PC-9 (cell line): ENCODE measurements around the gene MTG2. TPM values are rescaled to one million over a fixed set of nuclear protein-coding genes. Genes with fewer than 3 reads are reported as not detected.

Experiments
- BruUV-seq: library from RNA; stranded (reverse); fragments of 400-500 nt; replicated peaks from 2 replicates; lab custom pipeline; 2021; lab: Mats Ljungman, UMichigan
- CTCF ChIA-PET: fragments of 300-600 bp; sonication (Branson Sonifier 250); formaldehyde crosslinking; loops from one replicate; lab custom pipeline; 2022; ENCODE audit warnings: antibody characterized with exemption; lab: Charles Lee
- POLR2A ChIA-PET: fragments of 300-600 bp; sonication (Branson Sonifier 250); formaldehyde crosslinking; loops from one replicate; lab custom pipeline; 2022; ENCODE audit warnings: antibody characterized with exemption; ENCODE audit not compliant: unreplicated experiment; lab: Charles Lee
- DNase-seq, 2 experiments: peaks; one replicate each; pipeline versions ENCODE4 v3.0.0 to v3.0.0-alpha.2; 2015 to 2022; ENCODE audit warnings: mixed read lengths in 1 of 2
- H2AFZ ChIP-seq: fragments of 200-600 bp; sonication (generic); 2 replicates; pipeline ENCODE4 v1.8.1; 2017; ENCODE audit warnings: antibody characterized with exemption
- H3F3A ChIP-seq: fragments of 200-600 bp; sonication (generic); 2 replicates; pipeline ENCODE4 v1.8.1; 2017; ENCODE audit warnings: antibody characterized with exemption, mild to moderate bottlenecking, low read depth; ENCODE audit not compliant: insufficient read depth
- H3K27ac ChIP-seq: fragments of 200-600 bp; sonication (generic); 2 replicates; pipeline ENCODE4 v1.6.1; 2016; ENCODE audit warnings: mixed run types
- H3K27me3 ChIP-seq: fragments of 200-600 bp; sonication (generic); 2 replicates; pipeline ENCODE4 v1.6.1; 2016; ENCODE audit warnings: low read depth, mixed run types; ENCODE audit not compliant: insufficient read depth
- H3K36me3 ChIP-seq: fragments of 200-600 bp; sonication (generic); 2 replicates; pipeline ENCODE4 v1.6.1; 2016; ENCODE audit warnings: low read depth, mixed run types
- H3K4me1 ChIP-seq: fragments of 200-600 bp; sonication (generic); replicated peaks from 2 replicates; pipeline ENCODE4 v1.6.1; 2016; ENCODE audit warnings: mixed run types; ENCODE audit not compliant: insufficient read depth
- H3K4me2 ChIP-seq: fragments of 200-600 bp; sonication (generic); 2 replicates; pipeline ENCODE4 v1.6.1; 2017; ENCODE audit warnings: mixed run types
- H3K4me3 ChIP-seq: fragments of 200-600 bp; sonication (generic); 2 replicates; pipeline ENCODE4 v1.6.1; 2016; ENCODE audit warnings: mixed run types
- H3K79me2 ChIP-seq: fragments of 200-600 bp; sonication (generic); 2 replicates; pipeline ENCODE4 v1.6.1; 2017; ENCODE audit warnings: low read depth, mixed run types
- H3K9me2 ChIP-seq: fragments of 200-600 bp; sonication (generic); 2 replicates; pipeline ENCODE4 v1.8.1; 2017; ENCODE audit warnings: mild to moderate bottlenecking; ENCODE audit not compliant: insufficient read depth
- H3K9me3 ChIP-seq: fragments of 200-600 bp; sonication (generic); 2 replicates; pipeline ENCODE4 v1.8.1; 2016; ENCODE audit warnings: low read depth; ENCODE audit not compliant: insufficient read depth
- H4K20me1 ChIP-seq: fragments of 200-600 bp; sonication (generic); 2 replicates; pipeline ENCODE4 v1.8.1; 2017; ENCODE audit not compliant: insufficient read depth
- EZH2 ChIP-seq: fragments of 200-600 bp; sonication (generic); IDR thresholded peaks from 2 replicates; pipeline ENCODE4 v1.8.0; 2017; ENCODE audit warnings: antibody characterized with exemption, low read depth
- intact Hi-C: fragments of 100-400 bp; cut with micrococcal nuclease; formaldehyde crosslinking; loops from one replicate; pipeline ENCODE4 v1.10.0; 2022; ENCODE audit not compliant: unreplicated experiment
- total RNA-seq: library from RNA; stranded (reverse); gene quantifications from 2 replicates; pipeline ENCODE4 v1.2.3, GENCODE V29; 2021
- TF ChIP-seq, protein P1 (sequence below): fragments of 200-600 bp; sonication (generic); conservative IDR thresholded peaks from 2 replicates; pipeline ENCODE4 v1.6.1; 2017; ENCODE audit warnings: mixed run types, antibody characterized with exemption, mild to moderate bottlenecking, moderate library complexity

The MTG2 gene
- total RNA-seq, 1 experiment from 2014 or later, result 58.1 TPM

DNA sequence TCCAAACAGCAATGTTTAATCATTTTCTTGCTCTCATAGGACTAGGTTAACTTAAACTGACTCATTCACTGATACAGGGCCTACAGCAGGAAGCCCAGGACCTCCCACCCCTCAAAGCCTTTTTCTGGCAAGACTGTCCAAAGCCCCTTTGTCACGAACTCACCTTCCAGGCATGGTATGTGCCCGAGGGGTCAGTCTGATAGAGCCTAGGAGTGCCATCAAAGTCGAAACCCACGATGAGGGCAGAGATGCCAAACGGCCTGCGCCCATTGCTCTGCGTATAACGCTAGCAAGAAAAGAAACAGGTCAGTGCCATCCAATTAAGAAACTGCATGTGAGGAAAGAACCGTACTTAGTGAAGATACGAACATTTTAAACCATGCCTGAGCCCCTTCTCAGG lies 43.9 kb upstream of the MTG2 start:
- Histone ChIP-seq H2AFZ (no peak overlapping the region), H3K9me2 (no peaks in the 10 kb centered on the region), H3K4me2 (no peak overlapping the region), H3K4me3 (no peak overlapping the region), H3K9me3 (no peaks in the 10 kb centered on the region), H3F3A (peaks cover 59% of the 10 kb centered on the region), H4K20me1 (peaks cover 68% of the 10 kb centered on the region), H3K36me3 (peaks cover 43% of the 10 kb centered on the region), H3K27me3 (no peaks in the 10 kb centered on the region), H3K79me2 (peaks cover 39% of the 10 kb centered on the region), H3K4me1 (peaks cover 15% of the 10 kb centered on the region), H3K27ac (no peak overlapping the region)
- no peak for DNase-seq
- ChIA-PET CTCF (interaction anchor here (0.6 kb wide), 1 partner anchor 13 kb away, joined by 23 read pairs; no protein-coding TSS in a partner anchor), POLR2A (interaction anchor here (0.6 kb wide), 1 partner anchor 127 kb away, joined by 4 read pairs; no protein-coding TSS in a partner anchor)
- intact Hi-C loops, result loop anchor here (5.0 kb wide), 2 partner anchors 77 to 268 kb away; partner anchors contain the start of gene CABLES2
- BruUV-seq, result no TSS peak
- TF ChIP-seq, protein P1, sequence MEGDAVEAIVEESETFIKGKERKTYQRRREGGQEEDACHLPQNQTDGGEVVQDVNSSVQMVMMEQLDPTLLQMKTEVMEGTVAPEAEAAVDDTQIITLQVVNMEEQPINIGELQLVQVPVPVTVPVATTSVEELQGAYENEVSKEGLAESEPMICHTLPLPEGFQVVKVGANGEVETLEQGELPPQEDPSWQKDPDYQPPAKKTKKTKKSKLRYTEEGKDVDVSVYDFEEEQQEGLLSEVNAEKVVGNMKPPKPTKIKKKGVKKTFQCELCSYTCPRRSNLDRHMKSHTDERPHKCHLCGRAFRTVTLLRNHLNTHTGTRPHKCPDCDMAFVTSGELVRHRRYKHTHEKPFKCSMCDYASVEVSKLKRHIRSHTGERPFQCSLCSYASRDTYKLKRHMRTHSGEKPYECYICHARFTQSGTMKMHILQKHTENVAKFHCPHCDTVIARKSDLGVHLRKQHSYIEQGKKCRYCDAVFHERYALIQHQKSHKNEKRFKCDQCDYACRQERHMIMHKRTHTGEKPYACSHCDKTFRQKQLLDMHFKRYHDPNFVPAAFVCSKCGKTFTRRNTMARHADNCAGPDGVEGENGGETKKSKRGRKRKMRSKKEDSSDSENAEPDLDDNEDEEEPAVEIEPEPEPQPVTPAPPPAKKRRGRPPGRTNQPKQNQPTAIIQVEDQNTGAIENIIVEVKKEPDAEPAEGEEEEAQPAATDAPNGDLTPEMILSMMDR, result no peak
- TF ChIP-seq EZH2, result no peak

DNA sequence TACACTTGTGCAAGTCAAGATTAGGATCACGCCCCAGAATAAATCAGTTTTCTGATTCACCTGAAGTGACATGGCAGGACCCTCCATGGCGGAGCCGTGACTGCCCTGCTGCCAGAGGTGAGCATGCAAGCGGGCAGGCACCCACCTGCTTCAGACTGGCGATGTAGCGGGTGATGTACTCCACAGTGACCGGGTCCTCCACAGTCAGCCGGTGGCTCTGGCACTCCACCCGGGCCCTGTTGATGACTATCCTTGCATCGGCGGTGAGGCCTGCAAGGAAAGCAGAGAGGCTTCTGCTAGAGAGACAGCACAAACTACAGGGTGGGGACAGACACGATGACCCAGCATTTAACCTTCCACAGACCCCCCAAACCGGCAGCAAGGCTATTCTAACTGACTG lies 43.2 kb upstream of the MTG2 start:
- Histone ChIP-seq H3K36me3 (peaks cover 43% of the 10 kb centered on the region), H2AFZ (no peak overlapping the region), H3K27ac (no peak overlapping the region), H3K27me3 (no peaks in the 10 kb centered on the region), H3K9me2 (no peaks in the 10 kb centered on the region), H3K9me3 (no peaks in the 10 kb centered on the region), H3K4me1 (peaks cover 17% of the 10 kb centered on the region), H3F3A (peaks cover 58% of the 10 kb centered on the region), H3K4me3 (no peak overlapping the region), H4K20me1 (peaks cover 70% of the 10 kb centered on the region), H3K4me2 (no peak overlapping the region), H3K79me2 (peaks cover 46% of the 10 kb centered on the region)
- no TSS peak for BruUV-seq
- ChIA-PET POLR2A (interaction anchor here (0.6 kb wide), 1 partner anchor 126 kb away, joined by 4 read pairs; no protein-coding TSS in a partner anchor), CTCF (no interaction called here)
- TF ChIP-seq, protein P1, result no peak
- TF ChIP-seq EZH2, result no peak
- DNase-seq, result no peak
- intact Hi-C loops, result loop anchor here (5.0 kb wide), 3 partner anchors 77 to 268 kb away; partner anchors contain the start of gene CABLES2

DNA sequence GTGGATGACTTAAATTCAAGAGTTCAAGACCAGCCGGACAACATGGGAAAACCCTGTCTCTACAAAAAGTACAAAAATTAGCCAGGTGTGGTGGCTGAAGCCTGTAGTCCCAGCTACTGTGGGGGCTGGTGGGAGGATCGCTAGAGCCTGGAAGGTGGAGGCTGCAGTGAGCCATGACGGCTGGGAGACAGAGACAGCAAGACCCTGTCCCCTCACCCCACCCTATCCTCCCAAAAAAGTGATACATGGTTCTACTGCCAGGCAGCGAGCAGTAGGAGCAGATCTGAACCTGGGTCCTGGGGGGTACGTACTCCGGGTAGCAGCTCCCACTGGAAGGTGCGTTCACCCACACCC lies 41.8 kb upstream of the MTG2 start:
- H3K4me1 ChIP-seq, result peaks cover 26% of the 10 kb centered on the region
- CTCF ChIA-PET, result interaction anchor here (0.9 kb wide), 1 partner anchor 130 kb away, joined by 3 read pairs; no protein-coding TSS in a partner anchor
- no peak overlapping the region for H3K27ac ChIP-seq
- H2AFZ ChIP-seq, result no peak overlapping the region
- H3F3A ChIP-seq, result peaks cover 44% of the 10 kb centered on the region
- H3K4me3 ChIP-seq, result peak overlapping the region; percentile 98; the same call in 1 of the 2 replicates
- POLR2A ChIA-PET, result no interaction called here
- no peak for DNase-seq
- TF ChIP-seq EZH2, result no peak
- TF ChIP-seq, protein P1, result no peak
- no peaks in the 10 kb centered on the region for H3K9me2 ChIP-seq
- no TSS peak for BruUV-seq
- intact Hi-C loops, result loop anchor here (5.0 kb wide), 1 partner anchor 216 kb away; no protein-coding TSS in a partner anchor
- H4K20me1 ChIP-seq, result peaks cover 77% of the 10 kb centered on the region
- peak overlapping the region; percentile 99 for H3K4me2 ChIP-seq
- peaks cover 59% of the 10 kb centered on the region for H3K79me2 ChIP-seq
- no peaks in the 10 kb centered on the region for H3K27me3 ChIP-seq
- H3K9me3 ChIP-seq, result no peaks in the 10 kb centered on the region
- H3K36me3 ChIP-seq, result peaks cover 39% of the 10 kb centered on the region
